ENCODE results near the gene PLA2G4F.

The PLA2G4F gene

DNA sequence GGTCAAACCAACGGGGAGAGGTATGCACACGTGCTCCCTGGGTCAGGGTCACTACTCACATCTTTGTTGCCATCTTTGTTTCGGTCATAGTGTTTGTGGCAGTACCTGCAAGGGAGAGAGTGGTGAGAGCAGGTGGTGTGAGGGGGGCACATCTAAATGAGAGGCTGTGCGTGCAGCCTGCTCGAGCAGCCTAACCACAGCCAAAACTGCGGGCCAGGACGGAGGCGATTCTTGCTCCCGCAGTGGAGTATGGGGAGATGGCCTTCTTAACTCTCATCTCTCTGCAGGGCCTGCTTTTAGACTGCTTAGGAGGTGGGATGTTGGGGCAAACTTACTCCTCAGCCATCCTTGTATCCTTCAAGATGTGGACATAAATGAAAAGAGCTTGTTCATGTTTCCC, 6.9 kb upstream of the PLA2G4F start:
- no peak for DNase-seq

DNA sequence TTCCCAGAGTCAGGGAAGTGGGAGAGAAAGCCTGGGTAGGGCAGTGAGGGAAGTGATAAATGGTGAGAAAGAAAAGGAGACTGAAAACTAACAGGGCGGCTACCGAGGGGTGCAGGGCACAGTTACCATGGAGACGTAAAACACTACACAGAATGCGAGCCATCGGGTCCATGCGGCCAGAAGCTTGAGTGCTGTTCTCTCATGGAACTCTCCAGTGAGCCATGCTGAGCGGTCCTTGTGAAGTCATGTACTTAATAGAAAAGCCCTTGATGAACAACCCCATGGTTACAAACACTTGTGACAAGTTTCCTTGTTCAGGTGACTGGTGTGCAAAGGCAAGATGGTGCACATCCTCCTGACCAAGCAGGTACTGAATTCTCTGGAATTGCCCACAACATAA, 3.7 kb upstream of the PLA2G4F start:
- DNase-seq, result no peak

DNA sequence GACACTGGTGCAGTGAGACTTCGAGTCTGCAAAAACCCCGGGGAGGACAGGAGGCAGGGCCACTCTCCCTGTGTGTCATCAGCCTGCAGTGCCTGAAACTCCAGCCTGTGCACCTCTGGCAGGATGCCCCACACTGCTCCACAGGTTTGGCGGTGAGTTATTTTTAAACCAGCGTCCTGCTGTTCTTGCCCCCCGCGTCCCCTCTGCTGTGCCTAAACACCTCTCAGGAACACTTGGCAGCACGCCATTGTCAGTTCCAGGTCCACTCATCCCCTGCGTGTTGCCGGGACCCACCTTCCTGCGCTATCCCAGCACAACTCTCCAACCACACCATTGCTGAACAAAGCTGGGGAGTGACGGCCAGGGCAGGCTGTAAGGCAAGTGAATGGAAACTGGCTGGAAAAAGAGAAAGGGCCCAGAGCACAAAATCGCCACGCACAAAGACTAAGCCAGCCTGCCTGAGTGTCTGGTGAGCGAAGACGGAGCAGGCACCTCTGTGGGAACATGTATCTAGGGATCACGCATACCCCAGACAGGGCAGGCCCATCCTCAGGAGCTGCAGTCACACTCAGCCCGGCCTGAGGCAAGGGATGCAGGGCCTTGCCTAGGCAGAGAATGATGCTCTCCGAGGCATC, 3.1 kb upstream of the PLA2G4F start:
- no peak for DNase-seq

DNA sequence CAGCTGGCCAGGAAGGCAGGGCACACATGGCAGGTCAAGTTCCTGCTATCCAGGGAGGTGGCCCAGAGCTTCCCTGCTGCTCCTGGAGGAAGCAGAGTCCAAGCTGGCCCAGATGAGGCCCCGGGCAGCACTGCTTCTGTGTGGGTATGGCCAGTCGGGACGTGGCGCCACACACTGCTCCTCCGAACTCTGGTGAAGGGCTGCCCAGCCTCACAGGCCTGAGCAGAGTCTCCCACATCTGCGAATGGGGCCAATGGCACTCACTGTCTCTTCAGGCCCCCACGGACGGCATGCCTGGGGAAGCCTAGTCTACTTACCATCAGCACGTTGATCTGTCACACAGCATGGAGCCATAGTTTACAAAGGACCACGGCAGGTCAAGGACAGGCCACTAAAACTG, 2.5 kb upstream of the PLA2G4F start:
- no peak for DNase-seq

DNA sequence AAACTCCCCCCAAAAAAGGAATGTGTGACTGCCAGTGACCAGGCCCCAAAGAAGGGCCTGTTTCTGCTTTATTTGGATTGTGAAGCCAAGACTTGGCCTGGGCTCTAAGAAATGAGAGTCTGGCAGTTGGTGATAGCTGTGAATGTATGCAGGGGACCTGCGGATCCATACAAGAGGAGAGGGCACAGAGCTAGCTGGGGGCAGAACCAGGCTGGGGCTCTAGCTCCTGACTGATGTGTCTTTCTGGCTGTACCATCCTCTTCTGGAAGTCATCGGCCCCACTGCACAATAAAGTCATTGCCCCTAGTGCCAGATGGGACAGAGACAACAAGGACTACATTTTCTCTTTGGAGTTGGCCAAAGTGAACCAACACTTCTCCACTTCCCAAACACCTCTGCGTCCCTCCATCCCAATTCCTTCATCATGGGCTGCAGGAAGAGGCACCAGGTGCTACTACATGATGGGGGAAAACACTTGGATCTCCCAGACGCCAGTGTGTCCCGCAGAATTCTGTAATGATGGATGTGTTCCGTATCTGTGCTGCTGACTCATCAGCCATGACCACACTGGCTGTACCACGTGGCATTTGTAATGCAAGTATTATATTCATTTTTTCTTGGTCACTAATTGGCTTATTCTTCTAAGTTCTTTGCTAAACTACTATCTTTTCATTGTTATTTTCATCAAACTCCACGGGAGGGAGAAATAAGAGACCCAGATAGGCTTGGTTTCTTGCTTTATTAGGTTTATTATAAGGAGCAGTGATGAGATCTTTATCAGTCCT, 1.7 kb upstream of the PLA2G4F start:
- DNase-seq, result peak; percentile 51 to 59

DNA sequence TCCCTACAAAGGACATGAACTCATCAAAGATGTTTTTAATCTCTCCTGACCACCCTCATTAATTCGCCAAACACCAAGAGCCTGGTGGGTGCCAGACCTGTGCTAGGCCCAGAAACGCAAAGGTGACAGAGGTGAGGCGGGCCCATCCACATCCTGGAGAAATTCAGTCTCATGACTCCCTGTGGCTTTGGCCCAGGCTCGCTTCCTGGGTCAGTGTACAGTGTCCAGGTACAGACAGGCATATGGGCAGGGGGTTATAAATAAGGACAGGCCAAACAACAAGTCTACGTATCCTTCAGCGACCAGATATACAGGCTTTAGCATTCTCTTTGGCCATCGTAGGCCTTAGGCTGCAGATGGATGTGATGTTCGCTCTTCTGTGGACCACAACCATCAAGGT, 945 bp upstream of the PLA2G4F start:
- DNase-seq, result no peak

- DNase-seq, result no peak
Measured at GRCh38 chr15:42155546-42156242, 742 bp downstream of the PLA2G4F start.

GRCh38 chr15:42154956-42155355, 1.5 kb downstream of the PLA2G4F start:
- no peak for DNase-seq

DNA sequence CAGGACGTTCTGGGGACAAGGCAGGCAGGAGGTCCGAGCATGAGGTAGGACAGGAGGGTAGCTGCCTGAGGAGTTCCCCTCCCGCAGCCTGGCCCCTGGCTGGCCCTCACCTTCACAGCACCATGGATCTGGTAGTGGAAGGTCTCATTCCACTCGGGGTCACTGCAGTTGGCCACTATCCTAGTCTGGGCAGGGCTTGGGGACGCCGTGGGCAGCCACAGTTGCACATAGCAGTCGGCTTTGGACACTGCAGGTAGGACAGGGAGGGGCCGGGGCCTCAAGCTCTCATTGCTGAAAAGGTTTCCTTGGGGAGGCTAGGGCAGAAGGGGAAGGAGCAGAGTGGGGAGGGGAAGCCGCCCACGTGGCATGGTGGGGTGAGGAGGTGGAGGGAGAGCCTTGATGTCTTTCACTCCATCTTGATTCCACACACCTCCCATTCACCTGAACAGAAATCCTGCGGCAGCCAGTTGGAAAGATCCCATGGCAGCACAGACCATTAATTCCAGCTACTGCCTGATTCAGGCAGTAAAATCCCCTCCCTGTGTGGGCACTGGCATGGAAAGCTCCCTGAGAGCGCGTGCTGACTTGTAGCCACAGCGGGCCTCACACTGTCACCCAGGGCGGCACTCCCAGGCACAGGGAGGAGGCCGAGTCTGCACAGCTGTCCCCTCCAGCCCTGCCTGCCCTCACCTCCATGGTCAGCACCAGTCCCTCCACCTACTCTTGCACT, 2.1 kb downstream of the PLA2G4F start:
- no peak for DNase-seq

DNA sequence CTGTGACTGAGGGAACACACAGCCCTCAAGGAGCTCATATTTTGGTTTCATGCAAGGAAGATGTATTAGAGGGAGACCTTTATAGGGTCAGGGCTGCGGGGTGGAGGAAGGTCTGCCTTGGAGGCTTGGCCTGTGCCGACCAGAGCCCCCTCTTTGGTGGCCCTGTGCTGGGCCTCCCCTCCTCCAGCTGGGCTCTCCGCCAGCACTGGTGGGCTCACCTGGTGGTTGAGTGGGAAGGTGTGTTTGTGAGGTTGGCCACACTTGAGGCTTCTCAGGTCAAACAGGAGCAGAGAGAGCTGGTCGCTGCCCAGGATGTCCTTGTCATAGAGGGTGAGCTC, 2.6 kb downstream of the PLA2G4F start:
- no peak for DNase-seq

DNA sequence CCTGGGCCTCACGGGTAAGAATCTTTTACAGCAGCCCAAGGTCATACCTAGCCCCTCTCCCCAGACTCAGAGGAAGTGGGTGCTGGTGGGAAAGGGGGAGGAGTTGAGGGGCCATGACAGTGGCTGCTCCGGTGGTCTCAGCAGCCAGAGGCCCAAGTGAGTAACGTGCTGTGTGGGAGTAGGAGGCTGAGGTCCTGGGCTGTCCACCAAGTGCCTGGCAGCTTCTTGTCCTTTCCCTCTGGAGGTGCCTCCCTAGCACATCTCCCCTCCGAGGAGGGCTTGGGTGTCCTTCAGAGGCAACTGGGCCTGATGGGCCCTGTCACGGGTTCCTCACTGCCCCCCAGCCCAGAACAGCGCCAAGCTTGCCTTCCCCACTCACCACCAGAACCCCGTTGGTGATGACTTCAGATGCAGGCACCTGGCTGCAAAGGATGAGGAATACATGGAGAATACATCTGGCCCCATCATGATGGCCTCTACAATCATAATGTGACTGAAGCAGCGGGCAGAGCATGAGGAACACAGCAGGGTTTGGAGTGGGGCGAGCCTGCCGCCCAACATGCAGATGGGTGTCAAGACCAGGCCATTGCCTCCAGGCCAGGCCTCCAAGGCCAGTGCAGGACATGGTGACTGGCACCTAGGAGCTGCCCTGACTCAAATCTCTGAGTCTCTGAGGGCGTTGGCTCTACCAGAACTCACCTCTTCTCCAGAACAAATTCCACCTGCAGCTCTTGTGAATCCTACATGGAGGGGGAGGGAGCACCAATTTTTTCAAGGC, 3.3 kb downstream of the PLA2G4F start:
- DNase-seq, result no peak

- DNase-seq, result peak in 1 of 2 donors; percentile 48
Measured at GRCh38 chr15:42152196-42152920, 4.1 kb downstream of the PLA2G4F start.

- no peak for DNase-seq
Measured at GRCh38 chr15:42151736-42152135, 4.7 kb downstream of the PLA2G4F start.

DNA sequence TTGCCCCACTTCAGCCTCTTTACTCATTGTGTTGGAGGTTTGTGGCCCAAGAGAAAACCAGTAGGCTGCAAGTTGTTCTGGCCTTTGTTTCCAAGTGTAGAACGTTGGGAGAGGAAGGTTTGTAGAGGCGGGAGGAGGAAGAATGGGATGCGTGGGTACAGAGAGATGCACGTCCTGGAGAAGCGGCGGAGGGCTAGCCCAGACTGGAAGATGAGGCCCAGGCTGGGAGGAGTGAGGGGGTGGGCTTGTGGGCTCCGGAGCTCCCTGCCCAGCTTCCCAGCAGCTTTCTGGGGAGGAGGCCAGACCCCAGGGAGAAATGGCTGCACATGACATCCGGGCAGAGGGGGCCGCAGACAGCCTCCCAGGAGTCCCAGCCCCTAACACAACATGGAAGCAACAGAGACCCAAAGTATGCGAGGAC, 5.3 kb downstream of the PLA2G4F start:
- DNase-seq, result no peak

DNA sequence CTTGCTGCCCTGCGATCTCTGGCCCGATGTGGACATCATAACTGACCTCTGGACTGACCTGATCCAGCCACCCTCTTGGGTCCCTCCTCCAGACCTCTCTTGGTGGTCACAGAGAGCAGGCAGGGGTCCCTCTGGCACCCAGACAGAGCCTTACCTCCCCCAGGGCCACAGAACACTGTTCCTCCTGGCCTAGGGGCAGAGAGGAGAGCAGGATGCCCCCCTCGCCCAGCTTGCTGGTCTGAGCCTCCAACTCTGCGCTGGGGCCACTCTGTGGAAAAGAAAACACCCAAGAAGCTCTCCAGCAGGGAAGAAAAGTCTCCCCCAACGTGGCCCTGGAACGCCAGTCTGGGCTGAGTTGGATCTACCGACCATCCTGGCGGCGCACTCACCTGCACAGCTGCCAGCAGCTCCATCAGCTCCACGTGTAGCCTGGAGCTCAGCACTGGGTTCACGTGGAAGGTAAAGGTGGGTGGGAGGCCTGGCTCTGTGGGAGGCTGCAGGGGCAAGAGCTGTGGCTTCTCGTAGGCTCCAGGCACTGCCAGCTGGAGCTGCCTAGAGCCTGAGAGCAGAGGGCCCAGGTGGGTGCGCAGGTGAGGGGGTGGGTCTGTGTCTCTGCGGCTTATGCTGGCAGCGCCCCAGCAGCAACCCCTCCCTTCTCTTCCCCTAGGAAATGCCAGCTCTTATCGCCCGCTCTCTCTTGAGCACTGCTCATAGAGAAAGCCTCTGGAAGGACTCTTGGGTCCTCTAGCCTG, 6.0 kb downstream of the PLA2G4F start:
- DNase-seq, result no peak

- DNase-seq, result no peak
Measured at GRCh38 chr15:42149493-42150218, 6.8 kb downstream of the PLA2G4F start.

DNA sequence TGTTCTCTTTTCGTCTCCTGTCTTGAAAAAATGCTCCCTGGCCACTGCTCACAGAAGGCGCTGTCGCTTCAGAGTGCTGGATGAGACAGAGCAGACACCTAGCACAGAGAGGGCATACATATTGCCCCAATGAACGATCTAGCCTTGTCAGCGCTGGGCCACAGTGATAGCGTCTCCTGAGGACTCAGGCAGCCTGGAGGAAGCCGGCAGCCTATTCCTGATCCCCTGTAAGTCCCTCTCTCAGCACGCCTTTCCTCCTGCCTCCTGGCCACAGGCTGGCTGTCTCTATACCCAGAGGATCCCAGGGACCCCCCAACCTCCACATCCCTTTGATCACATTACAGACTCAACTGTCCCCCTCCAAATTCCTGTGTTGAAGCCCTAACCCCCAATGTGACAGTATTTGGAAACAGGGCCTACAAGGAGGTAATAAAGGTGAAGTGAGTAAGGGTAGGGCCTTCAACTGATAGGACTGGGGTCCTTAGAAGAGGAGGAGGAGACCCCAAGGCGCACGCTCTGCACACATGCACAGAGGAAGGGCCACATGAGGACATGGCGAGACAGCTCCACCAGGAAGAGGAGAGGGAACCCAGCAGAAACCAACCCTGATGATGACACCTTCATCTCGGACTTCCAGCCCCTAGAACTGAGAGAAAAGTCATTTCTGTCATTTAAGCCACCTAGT, 7.5 kb downstream of the PLA2G4F start:
- no peak for DNase-seq

DNA sequence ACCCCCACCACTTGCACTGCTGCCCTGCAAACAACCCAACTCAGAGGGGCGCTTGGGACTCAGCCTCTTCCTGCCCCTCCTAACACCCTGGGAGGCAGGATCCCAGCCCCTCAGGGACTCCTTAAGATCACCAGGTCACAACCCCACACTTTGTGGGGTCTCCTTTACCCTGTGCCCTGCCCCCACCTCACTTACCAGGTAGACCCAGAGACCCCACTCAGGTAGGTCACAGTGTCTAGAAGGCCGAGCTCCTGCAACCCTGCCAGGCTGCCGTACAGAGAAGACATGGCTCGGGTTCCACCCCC, 9.1 kb downstream of the PLA2G4F start:
- DNase-seq, result no peak

DNA sequence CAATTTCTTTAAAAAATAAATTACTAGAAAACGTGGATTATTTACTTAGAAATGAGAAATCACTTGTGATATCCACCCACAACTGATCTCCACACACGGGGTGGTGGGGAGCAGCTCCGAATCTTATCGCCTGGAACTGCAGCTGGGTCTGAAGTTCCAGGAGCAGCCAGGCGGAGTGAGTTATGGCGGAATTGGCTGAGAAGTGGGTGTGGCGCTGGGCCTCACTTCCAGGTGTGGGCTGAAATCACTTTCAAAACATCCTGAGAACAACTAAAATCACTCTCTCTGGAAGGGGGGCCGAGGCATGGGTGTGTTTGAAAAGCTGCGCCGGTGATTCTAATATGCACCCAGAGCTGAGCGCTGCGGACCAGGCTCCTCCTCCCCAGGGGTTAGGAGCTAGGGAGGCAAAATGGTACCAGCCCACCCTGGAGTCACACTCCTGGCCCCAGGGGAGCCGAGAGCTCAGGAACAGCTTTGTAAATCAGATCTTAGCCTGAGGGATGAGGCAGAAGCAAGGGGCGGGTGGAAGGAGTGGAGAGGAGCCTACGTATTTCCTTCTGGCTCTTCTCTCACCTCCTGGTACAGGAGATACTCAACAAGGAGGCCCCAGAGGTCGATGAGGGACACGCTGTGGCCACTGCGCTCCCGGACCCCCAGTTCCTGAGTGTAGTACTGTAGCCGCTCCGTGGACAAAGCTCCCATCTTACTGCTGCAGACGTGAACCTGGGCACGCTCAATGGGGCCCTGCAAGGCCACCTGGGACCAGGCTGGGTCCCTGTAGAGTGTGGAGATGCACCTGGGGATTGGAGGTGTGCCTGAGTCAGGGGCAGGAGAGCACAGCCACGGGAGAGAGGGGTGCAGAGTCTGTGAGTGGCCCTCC, 9.6 kb downstream of the PLA2G4F start:
- no peak for DNase-seq
